GM21619 (cell line): Measurements from ENCODE around the gene CEP85L.

Source experiments
- ATAC-seq: cut with Tn5 transposase; IDR thresholded peaks from one replicate; pipeline ENCODE4 v1.9.1; 2021; ENCODE audit not compliant: unreplicated experiment

CEP85L gene

GRCh38 chr6:118546164-118546879, 105.1 kb downstream of the CEP85L start:
- no peak for ATAC-seq

GRCh38 chr6:118544105-118544504, 107.3 kb downstream of the CEP85L start:
- ATAC-seq, result no peak

GRCh38 chr6:118542184-118542952, 109.0 kb downstream of the CEP85L start:
- no peak for ATAC-seq

- no peak for ATAC-seq
These were observed 113.8 kb downstream of the CEP85L start for GRCh38 chr6:118537574-118537973.

DNA sequence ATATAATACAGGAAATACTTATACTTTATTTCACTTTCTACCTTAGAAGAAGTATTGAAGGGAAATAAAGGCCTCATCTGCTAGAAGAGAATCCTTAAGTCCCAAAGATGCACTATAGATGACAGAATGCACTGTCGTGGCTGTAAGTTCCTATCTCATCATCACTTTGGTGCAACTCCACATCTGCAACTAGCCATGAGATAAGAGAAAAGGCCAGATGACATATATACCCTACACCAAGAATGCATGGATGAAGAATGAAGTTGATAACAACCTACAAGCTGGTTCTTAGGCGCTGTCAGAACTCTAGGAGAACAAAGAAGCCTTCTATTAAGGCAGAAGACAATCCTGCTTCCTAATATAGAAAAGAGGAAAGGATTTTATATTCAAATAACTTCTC, 114.9 kb downstream of the CEP85L start:
- ATAC-seq, result no peak

- no peak for ATAC-seq
These were observed 116.1 kb downstream of the CEP85L start for GRCh38 chr6:118535176-118535844.

DNA sequence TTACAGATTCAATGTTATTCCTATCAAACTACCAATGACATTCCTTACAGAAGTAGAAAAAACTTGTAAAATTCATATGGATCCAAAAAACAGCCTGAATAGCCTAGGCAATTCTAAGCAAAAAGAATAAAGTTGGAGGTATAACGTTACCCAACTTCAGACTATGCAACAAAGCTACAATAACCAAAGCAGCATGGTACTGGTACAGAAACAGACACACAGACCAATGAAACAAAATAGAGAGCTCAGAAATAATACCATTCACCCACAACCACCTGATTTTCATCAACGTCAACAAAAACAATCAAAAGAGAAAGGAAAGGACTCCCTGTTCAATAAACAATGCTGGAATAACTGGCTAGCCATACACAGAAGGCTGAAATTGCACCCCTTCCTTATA, 120.4 kb downstream of the CEP85L start:
- ATAC-seq, result no peak

DNA sequence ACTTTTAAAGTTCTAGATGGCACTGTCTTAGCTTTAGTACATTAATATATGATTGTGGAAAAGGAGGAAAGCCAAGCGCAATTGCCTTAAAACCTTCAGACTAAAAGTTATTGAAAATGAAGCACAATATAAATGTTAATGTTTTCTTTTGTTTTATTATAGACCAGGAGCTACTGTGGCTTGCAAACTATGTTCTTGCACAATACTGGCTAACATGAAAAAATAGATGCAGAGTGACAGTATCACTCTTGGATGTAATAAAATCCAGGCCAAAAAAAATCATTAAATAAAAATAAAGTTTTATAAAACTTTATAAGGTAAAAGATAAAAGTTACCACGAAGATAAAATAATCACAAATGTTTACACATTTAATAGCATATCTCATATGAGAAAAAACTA, 121.6 kb downstream of the CEP85L start:
- no peak for ATAC-seq

DNA sequence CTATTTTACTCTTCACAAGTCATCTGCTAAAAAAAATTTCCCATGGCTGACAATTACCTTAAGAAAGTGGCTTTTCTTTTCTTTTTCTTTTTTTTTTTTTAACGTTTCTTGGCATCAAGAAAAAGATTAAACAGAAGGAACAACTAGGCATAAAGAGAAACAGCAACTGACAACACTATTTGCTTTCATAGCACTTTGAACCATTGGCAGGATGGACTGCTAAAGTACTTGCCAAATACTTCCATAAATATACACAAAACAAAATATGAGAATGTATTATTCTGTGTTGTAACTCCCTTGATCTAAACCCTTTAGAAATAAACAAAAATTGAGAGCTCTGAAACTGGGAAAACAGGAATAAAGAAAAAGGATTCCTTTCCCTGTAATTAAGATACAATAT, 123.3 kb downstream of the CEP85L start:
- ATAC-seq, result no peak

- no peak for ATAC-seq
These were observed 125.2 kb downstream of the CEP85L start for GRCh38 chr6:118525913-118526780.

DNA sequence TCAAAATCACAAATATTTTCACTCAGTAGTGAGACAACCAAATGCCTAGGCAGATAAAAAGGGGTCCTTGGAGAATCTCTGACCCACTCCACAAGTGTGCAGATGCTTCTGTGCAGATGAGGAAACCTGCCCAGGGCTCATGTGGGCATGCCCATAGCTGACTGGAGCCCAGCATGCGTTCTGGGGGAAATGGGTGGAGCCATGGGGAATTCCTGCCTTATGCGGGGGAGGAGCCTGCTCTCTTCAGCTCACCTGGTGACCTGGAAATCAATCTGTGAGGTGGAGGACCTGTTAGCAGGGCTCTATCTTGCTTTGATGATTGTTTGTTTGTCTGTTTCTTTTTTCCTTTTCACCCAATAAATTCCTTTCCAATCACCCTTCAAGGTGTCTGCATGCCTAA, 126.7 kb downstream of the CEP85L start:
- ATAC-seq, result no peak

- no peak for ATAC-seq
These were observed 128.2 kb downstream of the CEP85L start for GRCh38 chr6:118523216-118523615.

DNA sequence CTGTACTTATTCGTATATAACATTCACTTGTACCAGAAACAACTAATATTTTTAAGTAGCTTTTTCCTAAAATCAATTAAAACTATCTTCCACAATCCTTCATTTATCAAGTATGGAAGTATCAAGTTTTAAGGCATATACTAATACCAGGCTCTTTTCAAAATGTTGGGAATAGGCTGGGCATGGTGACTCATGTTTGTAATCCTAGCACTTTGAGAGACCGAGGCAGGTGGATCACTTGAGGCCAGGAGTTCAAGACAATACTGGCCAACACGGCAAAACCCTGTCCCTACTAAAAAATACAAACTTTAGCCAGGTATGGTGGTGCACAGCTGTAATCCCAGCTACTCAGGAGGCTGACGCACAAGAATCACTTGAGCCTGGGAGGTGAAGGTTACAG, 129.0 kb downstream of the CEP85L start:
- no peak for ATAC-seq

GRCh38 chr6:118514689-118515088, 136.7 kb downstream of the CEP85L start:
- no peak for ATAC-seq

DNA sequence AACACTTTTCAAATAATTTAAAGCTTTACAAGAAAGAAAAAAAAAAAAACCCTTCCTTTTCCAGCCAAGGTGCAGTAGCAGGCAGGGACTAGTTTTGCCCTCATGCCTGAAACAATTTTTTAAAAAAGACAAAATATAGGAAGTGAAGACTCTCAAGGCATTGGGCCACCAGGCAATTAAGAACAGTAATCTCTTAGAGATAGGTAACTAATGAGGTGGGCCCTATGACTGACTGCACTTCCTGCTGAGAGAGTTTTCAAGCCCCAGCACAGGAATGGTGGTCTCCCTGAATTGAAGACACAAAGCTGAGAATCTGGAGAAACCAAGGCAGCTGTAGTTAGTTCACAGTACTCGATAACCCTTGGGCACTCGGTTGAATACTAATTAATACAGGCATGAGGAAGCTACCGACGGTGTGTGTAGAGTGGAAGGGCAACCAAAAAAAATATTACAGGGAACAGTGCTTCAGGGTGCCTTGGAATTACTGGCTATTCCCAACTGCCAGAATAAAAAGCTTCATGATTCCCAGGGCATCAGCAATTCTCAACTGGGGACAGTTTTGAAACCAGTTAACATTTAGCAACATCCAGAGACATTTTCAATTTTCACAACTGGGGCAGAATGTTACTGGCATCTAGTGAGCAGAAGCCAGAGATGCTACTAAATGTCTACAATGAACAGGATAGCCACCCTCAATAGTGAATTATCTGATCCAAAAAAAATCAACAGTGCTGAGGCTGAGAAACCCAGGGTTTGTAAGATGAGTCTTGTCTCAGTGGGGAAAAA, 139.3 kb downstream of the CEP85L start:
- ATAC-seq, result no peak

- ATAC-seq, result no peak
These were observed 142.3 kb downstream of the CEP85L start for GRCh38 chr6:118509009-118509617.

GRCh38 chr6:118507636-118508035, 143.8 kb downstream of the CEP85L start:
- no peak for ATAC-seq

- ATAC-seq, result no peak
These were observed 145.2 kb downstream of the CEP85L start for GRCh38 chr6:118506071-118506638.

DNA sequence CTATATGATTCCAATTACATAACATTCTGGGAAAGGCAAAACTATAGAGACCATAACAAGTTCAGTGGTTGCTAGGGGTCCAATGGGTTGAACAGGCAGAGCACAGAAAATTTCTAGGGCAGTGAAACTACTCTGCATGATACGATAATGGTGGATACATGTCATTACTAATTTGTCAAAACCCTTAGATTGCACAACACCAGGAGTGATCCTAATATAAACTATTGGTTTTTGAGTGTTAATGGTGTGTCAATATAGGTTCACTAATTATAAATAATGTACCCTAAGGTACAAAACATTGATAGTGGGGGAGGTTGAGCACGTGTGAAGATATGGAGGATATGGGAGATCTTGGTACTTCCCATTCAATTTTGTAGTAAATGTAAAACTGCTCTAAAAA, 145.7 kb downstream of the CEP85L start:
- no peak for ATAC-seq

DNA sequence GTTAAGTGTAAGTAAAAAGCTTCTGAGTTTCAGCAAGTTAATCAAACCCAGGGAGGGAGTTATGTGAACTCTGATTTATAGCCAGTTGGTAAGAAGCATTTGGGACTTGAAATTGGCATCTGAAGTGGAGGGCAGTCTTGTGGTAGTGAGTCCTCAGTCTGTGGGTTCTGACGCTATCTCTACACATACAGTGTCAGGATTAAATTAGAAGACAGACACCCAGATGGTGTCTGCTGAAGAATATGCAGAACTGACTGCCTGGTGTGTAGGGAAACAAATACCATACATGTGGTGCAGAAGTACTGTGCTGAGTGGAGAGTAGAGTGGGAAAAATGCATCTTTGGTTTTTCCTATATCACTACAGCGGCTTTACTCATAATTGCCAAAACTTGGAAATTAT, 146.8 kb downstream of the CEP85L start:
- ATAC-seq, result no peak
